GM21786 (cell line): ENCODE measurements around the gene CNOT10.
"Not testable (repeated sequence)": the region's sequence is repeated elsewhere in the genome, so short reads cannot be mapped to it uniquely, and the experiment has no call there.

Experiments
- ATAC-seq: cut with Tn5 transposase; IDR thresholded peaks from one replicate; pipeline ENCODE4 v1.9.1; 2021; ENCODE audit not compliant: unreplicated experiment

CNOT10 gene

DNA sequence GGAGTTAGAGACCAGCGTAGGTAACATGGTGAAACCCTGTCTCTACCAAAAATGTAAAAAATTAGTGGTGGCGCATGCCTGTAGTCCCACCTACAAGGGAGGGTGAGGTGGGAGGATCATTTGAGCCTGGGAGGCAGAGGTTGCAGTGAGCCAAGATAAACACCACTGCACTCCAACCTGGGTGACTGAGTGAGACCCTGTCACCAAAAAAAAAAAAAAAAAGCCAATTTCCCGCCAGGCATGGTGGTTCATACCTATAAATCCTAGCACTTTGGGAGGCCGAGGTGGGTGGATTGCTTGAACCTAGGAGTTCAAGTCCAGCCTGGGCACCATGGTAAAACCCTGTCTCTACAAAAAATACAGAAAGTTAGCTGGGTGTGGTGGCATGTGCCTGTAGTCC, 6.9 kb downstream of the CNOT10 start:
- ATAC-seq = no peak

DNA sequence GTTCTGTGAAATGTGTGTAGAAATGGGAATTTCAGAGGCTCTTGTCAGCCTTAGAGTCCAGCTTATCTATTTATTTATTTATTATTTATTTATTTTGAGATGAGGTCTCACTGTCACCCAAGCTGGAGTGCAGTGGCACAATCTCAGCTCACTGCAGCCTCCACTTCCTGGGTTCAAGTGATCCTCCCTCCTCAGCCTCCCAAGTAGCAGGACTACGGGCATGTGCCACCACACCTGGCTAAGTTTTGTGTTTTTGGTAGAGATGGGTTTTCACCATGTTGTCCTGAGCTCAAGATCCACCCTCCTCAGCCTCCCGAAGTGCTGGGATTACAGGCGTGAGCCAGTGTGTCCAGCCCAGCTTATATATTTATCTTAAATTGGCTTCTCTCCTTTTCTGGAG, 11.5 kb downstream of the CNOT10 start:
- ATAC-seq = no peak

DNA sequence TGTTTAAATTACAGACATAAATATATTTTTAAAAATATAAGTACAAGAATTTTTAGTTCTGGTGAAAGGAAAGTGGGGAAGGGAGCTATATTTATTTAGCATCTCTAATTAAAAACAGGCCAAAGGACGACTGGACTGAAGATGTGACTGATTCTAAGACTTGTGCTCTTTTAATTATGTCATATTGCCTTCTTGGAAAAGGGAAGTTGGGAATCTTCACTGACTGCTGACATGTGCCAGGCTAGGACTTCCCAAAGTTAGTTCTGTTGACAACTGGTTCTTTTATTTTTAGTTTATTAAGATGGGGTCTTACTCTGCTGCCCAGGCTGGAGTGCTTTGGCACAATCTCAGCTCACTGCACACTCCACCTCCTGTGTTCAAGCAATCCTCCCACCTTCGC, 13.5 kb downstream of the CNOT10 start:
- ATAC-seq = no peak

DNA sequence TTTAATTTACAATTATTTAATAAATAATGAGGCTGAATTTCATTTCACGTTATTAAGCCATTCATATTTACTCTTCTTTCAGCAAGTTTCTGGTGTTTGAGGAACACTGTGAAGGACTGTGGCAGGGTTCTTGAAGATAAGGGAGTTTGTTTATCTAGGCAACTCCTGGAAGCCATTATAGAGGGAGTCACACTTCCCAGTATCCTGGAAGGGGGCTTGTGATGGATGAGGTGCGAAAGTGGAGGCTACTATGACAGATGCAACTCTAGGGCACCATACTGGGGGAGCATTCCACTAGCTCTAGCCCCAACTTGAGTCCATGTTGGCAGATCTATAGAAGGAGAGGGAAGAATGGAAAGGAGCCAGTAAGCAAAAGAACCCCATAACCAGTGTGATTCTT, 14.4 kb downstream of the CNOT10 start:
- ATAC-seq = no peak

DNA sequence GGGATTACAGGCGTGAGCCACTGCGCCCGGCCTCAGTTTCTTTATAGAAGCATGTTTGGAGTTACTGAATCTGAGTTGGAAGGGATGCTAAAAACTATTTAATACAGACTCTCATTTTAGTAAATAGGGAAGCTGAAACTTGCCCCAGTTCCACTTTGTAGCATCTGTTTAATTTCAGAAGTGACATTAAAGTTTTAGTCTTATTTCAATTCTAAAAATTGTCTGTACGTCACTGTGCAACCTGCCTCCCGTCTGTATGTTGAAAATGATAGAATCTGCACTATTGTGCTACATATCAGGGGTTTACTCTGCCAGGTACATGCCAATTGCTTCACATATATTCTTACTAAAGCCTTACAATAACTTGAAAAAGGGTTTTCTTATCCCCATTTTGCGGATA, 15.3 kb downstream of the CNOT10 start:
- no peak for ATAC-seq

DNA sequence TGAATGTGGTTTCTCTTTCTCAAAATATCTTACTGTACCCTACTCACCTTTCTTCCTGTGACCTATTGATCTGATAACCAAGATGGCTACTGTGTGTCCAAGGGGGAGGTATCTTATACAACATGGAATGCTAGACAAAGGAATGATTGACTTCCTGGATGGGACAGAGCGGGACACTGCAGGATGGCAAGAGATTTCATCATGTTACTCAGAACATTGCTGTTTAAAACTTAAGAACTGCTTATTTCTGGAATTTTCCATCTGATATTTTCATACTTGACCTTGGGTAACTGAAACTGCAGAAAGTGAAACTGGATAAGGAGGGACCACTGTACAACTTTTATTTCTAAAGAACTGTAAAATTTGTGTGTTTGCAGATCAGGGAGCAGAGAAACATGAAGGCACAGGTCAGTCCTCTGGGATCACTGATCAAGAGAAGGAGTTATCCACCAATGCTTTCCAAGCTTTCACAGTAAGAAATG, 18.5 kb downstream of the CNOT10 start:
- ATAC-seq = no peak

DNA sequence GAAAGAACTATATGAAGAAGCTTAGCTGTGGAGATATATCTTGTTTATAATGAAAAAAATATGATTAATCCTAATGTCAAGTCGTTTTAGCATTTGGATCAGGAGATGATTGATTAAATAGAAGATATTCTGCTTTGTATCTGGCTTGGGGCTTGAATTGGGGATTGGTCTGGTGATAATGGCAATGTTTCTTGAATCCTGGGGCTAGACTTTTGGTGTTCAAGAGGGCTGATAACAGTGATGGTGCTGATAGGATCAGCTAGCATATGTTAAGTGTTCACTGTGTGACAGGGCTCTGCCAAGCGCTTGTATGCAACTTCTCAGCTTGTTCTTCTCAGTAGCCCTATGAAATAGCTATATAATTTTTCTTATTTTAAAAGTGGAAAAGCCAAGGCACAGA, 20.2 kb downstream of the CNOT10 start:
- no peak for ATAC-seq

DNA sequence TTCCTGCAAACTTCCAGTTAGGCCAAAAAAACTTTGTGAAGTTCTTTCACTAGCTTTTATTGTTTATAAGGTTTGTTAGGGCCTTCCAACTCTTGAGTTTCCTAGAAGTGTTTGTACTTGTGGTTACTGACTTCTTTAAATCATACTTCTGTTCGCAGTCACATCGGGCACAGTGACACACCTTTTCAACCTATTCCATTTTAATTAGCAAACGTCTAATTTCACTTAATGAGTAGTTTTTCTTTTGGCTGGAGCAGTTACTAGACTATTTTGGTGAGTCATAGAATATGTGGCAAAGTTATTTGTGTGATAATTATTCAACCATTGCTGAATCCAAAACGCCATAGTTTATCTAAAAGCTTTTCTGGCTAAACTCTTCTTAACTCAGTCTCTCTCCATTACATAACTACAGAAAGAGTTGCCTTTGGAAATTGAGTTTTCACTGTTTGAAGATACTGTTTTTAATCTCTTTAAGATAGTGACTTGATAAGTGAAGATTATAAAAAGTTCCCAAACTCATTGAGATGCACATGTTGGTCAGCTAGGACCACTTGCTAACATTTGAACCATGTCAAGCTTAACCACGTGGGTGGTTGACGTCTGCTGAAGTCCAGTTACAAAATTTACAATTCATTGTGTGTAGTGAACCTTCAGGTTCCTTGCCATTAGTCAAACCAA, 21.5 kb downstream of the CNOT10 start:
- ATAC-seq = no peak

DNA sequence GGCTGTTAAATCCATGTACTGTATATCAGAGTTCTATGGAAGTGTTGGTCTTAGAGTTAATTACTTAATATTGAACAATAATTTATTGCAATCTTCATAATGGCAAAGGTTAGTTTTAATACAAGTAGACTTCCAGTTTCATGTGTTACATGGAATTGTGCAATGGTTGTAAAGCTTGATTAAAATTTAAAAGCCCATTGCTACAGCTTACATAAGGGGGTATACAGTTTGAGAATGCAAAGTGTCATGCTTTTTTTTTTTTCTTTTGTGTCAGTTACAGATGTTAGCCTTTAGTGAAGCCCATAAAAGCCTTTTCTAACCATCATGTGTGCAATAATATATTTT, 22.0 kb downstream of the CNOT10 start:
- no peak for ATAC-seq

DNA sequence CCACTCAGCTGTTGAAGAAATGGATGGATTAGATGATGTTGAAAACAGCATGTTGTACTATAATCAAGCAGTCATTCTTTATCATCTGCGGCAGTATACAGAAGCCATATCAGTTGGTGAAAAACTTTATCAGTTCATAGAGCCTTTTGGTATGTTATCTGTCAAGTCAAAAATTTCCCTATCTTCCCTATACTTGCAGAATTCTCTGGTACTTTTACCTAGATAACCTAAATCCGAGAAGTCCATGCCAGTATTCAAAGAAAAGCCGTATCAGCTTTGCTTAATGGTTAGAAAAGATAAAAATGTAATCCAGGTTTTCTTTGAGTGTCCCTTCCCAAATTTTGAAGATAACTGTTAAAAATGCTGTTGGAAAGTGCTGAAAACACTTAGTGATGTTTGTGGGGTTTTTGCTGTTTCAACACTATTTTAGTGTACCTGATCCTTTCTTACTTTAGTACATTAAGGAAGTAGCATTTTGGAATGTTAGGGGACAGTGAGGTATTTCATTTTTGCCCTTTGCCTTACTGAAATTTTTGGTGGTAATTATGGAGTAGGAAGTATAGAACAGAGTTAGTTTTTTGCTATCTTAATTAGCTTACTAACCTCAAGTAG, 23.8 kb downstream of the CNOT10 start:
- ATAC-seq = no peak

DNA sequence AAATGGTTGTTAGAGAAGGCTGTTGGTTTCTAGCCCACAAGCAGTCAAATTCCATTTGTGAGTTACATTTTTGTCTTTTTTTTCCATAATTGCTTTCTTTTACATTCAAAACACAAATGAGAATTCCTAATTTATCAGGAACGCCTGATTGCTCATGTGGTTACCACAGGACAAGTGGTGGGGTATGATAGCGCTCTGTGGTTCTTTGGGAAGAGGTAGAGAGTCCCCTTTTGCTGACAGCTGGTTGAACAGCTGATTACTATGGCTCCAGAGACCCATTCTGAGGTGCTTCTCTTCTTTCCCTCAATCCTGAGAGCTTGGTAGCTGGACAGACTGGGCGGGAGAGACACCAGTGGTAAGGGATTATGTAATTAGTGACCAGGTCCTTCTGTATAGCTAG, 24.4 kb downstream of the CNOT10 start:
- no peak for ATAC-seq

DNA sequence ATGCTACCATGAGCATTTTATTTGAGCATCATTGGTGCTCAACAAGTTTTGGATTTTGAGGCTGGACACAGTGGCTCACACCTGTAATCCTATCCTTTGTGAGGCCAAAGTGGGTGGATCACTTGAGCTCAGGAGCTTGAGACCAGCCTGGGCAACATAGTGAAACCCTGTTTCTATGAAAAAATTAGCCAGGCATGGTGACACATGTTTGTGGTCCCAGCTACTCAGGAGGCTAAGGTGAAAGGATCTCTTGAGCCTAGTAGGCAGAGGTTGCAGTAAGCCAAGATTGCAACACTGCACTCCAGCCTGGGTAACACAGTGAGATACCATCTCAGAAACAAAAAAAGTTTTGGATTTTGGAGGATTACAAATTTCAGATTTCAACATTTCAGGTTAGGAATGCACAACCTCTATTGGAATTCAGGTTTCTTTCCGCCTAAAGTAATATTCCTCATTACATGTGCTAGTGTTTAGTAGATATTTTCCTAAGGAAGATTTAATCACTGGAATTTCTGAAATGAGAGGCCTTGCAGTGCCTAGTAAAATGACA, 27.6 kb downstream of the CNOT10 start:
- ATAC-seq = no peak

DNA sequence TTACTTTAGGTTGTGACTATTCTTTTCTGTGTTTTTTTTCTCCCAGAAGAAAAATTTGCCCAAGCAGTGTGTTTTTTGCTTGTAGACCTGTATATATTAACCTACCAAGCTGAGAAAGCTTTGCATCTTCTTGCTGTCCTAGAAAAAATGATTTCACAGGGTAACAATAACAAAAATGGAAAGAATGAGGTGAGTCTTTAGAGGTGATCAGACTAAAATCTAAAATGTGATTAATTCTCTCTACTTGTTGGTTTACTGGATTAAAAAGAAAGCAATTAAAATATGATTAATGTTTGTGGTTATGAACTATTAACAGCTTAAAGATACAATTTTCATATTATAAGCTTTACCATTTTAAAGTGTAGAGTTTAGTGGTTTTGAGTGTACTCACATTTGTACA, 28.2 kb downstream of the CNOT10 start:
- ATAC-seq = no peak

DNA sequence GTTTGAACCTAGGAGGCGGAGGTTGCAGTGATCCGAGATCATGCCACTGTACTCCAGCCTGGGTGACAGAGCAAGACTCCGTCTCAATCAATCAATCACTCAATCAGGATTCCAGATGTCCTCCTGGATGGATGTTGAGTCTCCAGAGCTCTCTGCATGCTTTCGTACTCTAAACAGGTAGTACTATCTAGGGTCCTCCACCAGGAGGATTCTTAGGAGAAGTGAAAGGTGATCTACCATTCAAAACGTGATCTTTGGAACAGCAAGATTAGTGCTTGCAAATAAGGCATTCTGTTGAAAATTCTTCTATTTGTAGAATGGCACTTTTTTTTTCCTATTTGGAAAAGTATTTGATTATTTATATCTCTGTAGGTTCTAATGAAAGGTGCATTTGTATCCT, 34.3 kb downstream of the CNOT10 start:
- ATAC-seq = no peak

DNA sequence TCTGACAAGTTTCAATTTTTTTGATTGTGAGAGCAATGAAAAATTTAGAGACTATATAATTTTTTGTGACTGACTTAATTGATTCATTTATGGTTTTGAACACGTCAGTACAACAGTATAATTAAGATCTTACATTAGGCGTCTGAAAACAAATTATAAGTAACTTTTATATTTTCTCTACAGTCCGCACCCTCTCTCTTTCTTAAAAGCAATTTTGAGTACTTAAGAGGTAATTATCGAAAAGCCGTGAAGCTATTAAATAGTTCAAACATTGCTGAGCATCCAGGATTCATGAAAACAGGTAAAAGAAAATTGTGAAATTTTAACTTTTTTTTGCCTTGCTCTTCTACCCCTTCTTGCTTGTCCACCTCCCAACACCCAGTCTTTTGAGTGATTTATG, 34.9 kb downstream of the CNOT10 start:
- no peak for ATAC-seq

DNA sequence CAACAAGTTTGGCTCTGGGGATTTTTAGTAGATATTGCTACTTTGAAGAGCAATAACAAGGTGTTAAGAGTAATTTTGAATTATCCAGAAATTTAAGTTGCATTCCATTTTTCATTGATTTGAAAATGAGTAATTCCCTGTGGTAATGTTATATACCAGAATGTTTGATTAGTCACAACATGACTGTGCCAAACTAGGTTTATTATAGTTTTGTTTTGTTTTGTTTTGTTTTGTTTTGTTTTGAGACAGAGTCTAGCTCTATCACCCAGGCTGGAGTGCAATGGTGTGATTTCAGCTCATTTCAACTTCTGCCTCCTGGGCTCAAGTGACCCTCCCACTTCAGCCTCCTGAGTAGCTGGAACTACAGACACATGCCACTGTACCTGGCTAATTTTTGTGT, 40.7 kb downstream of the CNOT10 start:
- no peak for ATAC-seq

DNA sequence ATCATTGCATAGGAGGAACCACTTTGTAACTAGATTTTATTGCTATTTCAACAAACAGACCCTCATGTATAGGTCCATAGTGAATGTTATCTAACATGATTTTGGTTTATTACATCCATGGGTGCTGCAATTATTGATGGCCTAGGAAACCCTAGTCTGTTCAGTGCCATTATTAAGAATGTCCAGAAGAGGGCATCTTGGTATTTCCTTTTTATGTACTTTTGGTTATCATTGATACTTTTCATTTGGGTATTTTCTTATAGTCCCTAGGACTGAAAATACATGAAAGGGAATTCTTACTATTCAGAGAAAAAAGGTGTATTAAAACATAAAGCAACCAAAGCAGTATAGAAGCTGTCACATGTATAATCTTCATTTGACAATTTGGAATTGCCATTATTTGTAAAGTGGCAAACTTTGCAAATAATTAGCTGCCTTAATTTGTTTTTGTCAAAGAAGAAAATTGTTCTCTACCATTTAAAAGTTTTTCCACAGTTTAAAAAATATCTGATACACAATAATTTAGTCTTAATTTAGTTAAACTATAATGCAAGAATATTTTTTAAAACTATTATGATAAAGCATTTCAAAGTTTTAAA, 48.7 kb downstream of the CNOT10 start:
- no peak for ATAC-seq

DNA sequence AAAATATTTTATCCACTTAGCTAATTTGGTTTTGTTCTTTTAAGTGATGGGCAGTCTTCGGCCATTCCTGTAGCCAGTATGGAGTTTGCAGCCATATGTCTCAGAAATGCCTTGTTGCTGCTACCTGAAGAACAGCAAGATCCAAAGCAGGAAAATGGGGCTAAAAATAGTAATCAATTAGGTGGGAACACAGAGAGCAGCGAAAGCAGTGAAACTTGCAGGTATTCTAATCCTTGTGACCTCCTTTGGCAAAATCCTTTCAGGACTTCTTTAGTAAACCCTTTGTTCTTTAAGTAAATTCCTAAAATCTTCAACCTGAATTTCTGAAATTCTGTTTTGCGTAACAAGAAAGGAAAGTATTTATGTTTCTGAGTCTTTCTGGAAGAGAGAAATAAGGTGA, 49.8 kb downstream of the CNOT10 start:
- no peak for ATAC-seq

DNA sequence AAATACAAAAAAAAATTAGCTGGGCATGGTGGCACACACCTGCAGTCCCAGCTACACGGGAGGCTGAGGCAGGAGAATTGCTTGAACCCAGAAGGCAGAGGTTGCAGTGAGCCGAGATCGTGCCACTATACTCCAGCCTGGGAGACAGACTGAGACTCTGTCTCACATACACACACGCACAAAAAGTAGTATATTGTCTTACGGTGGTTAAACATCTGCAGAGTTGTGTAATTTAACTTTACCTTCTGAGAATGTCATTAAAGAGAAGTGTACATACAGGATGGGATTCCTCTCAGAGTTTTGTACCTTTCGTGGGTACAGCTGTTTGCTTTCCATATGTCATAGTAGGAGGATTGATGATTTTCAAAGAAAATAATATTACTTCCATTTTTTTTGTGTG, 58.5 kb downstream of the CNOT10 start:
- ATAC-seq = not testable (repeated sequence)

DNA sequence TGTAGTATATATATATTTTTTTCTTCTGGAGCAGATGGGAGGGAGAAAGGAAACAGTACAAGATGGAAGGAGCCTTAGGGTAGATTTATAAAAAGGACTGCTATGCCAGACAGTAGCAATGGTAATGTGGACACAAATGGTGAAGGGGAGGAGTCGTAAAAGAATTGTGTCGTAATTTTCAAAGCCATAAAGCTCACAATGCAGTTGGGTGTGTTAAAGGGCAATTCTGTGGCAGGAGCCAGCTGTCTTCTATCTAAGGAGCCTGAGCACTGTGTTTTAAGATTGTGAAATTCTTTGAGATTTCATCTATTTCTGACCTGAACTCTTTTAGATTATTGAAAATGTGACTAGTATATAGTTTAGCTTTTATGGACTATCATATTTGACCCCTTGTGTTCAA, 58.9 kb downstream of the CNOT10 start:
- no peak for ATAC-seq

DNA sequence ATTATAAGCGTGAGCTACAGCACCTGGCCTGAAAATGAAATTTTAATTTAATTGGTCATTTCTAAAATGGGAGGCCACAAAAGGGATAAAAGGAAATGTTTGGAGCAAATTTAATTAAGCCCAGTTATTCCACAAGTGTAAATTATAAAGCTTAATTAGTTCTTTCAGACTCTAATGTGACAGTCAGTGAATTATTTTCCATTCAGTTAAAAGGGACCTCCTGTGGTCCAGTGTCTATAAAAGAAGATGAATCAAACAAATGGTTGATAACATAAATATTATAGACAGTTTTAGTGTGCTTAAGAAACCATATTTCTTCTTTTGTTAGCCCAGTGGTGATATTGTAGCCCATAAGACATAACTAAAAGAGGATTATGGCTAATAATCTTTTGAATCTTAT, 66.4 kb downstream of the CNOT10 start:
- no peak for ATAC-seq

DNA sequence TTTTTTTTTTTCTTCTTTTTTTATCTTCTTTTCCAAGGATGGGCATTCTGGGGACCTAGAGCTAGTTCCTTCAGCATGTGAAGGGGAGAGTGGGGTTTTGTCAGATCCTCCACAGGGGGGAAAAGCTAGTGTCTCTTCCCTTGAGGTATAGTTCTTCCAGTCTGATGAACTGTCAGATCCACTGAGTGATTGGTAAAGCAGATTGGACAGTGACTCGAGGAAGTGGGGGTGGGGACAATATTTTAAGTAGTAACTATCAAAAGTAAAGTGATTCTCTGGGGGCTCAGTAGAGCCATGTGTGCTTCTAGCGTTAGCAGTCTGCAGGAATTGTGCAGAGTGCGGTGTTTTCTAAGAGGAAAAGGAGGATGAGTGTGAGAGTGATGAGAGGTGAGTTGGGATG, 70.8 kb downstream of the CNOT10 start:
- ATAC-seq = no peak
